K562 (cell line): ENCODE measurements around the gene PPP1R9B. TPM values are rescaled to one million over a fixed set of nuclear protein-coding genes. Genes with fewer than 3 reads are reported as not detected.

Experiments
- ATAC-seq: fragments of 200-7000 bp; cut with Tn5 transposase; 3 replicates; pipeline ENCODE4 v1.9.1; 2020; ENCODE audit warnings: moderate library complexity
- BruUV-seq: library from RNA; stranded (reverse); fragments of 400-500 nt; replicated peaks from 2 replicates; lab custom pipeline; 2021; lab: Mats Ljungman, UMichigan
- CTCF ChIA-PET: fragments of 300-600 bp; formaldehyde crosslinking; extraction: SDS; loops from one replicate; lab custom pipeline; 2021; ENCODE audit warnings: low intra/inter-chr PET ratio; lab: Yijun Ruan, JAX
- POLR2A ChIA-PET: fragments of 300-600, 350-650 bp; sonication (Branson Sonifier 250); formaldehyde crosslinking; extraction: SDS; loops from one replicate; lab custom pipeline; 2021; ENCODE audit warnings: antibody characterized with exemption, inconsistent platforms; lab: Yijun Ruan, JAX
- DNase-seq, 4 experiments: peaks; one replicate each; pipeline versions ENCODE4 v3.0.0 to v3.0.0-alpha.2; 2011 to 2018; ENCODE audit warnings: low spot score in 3 of 4, mixed read lengths in 3 of 4; ENCODE audit errors: extremely low read depth in 1 of 4
- FAIRE-seq: peaks from 2 replicates; lab custom pipeline; 2011; peaks lifted over from hg19 to GRCh38; lab: Jason Lieb, UNC
- H2AFZ ChIP-seq: 2 replicates; pipeline ENCODE4 v1.6.0; 2011; ENCODE audit warnings: low read depth, low read length, control low read depth, inconsistent platforms
- H3K27ac ChIP-seq: fragments of 200-600 bp; 3 replicates; pipeline ENCODE4 v1.8.0; 2011; ENCODE audit warnings: low read depth, mild to moderate bottlenecking, control low read depth, inconsistent platforms, low read length, moderate library complexity, mixed read lengths; ENCODE audit errors: extremely low read depth
- H3K27me3 ChIP-seq, 2 experiments: fragments of 300-600 bp in 1 of 2; 2 replicates in 1 of 2; 3 replicates in 1 of 2; pipeline versions ENCODE4 v1.6.0 to v1.8.0; 2011; ENCODE audit warnings: inconsistent platforms in 2 of 2, low read length in 2 of 2, mild to moderate bottlenecking in 1 of 2, mixed read lengths in 1 of 2, moderate library complexity in 1 of 2; ENCODE audit not compliant: control insufficient read depth in 2 of 2, insufficient read depth in 2 of 2
- H3K36me3 ChIP-seq: fragments of 300-600 bp; 3 replicates; pipeline ENCODE4 v1.8.0; 2011; ENCODE audit warnings: mild to moderate bottlenecking, low read length, inconsistent platforms; ENCODE audit not compliant: control insufficient read depth, insufficient read depth
- H3K4me1 ChIP-seq, 2 experiments: fragments of 200-600 bp in 1 of 2; replicated peaks in 1 of 2; 2 replicates in 1 of 2; 3 replicates in 1 of 2; pipeline versions ENCODE4 v1.5.1 to v1.8.0; 2011; ENCODE audit warnings: inconsistent platforms in 2 of 2, low read length in 2 of 2, mild to moderate bottlenecking in 1 of 2, mixed read lengths in 1 of 2, moderate library complexity in 1 of 2; ENCODE audit not compliant: control insufficient read depth in 2 of 2, insufficient read depth in 2 of 2
- H3K4me2 ChIP-seq: 2 replicates; pipeline ENCODE4 v1.6.1; 2011; ENCODE audit warnings: low read length, control low read depth, inconsistent platforms, mixed read lengths; ENCODE audit not compliant: insufficient read depth
- H3K4me3 ChIP-seq: fragments of 200-600 bp; sonication (generic), shearing (Covaris generic); 2 replicates; pipeline ENCODE4 v1.5.1; 2016; ENCODE audit warnings: control low read depth, inconsistent platforms
- H3K79me2 ChIP-seq: fragments of 200-600 bp; 3 replicates; pipeline ENCODE4 v1.8.0; 2011; ENCODE audit warnings: low read length, inconsistent platforms; ENCODE audit not compliant: control insufficient read depth, insufficient read depth
- H3K9ac ChIP-seq, 2 experiments: 2 replicates each; pipeline versions ENCODE4 v1.6.0 to v1.6.1; 2011; ENCODE audit warnings: low read depth in 2 of 2, low read length in 2 of 2, control low read depth in 1 of 2, inconsistent platforms in 1 of 2, mild to moderate bottlenecking in 1 of 2, mixed read lengths in 1 of 2; ENCODE audit not compliant: insufficient read depth in 1 of 2
- H3K9me1 ChIP-seq: one replicate; pipeline ENCODE4 v1.6.0; 2011; ENCODE audit warnings: inconsistent platforms, mild to moderate bottlenecking, low read length, moderate library complexity; ENCODE audit not compliant: control insufficient read depth, insufficient read depth
- H3K9me3 ChIP-seq: replicated peaks from 2 replicates; pipeline ENCODE4 v1.5.1; 2011; ENCODE audit warnings: low read depth, low read length, inconsistent platforms; ENCODE audit not compliant: control insufficient read depth, insufficient read depth
- H4K20me1 ChIP-seq: replicated peaks from 2 replicates; pipeline ENCODE4 v1.6.1; 2011; ENCODE audit warnings: low read length, inconsistent platforms, mixed read lengths; ENCODE audit not compliant: control insufficient read depth, insufficient read depth
- GTF2A2 ChIP-seq: IDR thresholded peaks from 2 replicates; pipeline ENCODE4 v1.6.1; 2016; ENCODE audit warnings: mild to moderate bottlenecking, missing genetic modification characterization, missing compliant biosample characterization
- SP2 ChIP-seq: IDR thresholded peaks from 2 replicates; pipeline ENCODE4 v1.6.1; 2011; ENCODE audit warnings: mild to moderate bottlenecking, low read depth, low read length, moderate library complexity; ENCODE audit not compliant: poor library complexity, severe bottlenecking; ENCODE audit errors: extremely low read depth
- ZKSCAN3 ChIP-seq: fragments of 250-450 bp; sonication (Bioruptor Pico); IDR thresholded peaks from 2 replicates; pipeline ENCODE4 v1.4.0; 2020
- ZKSCAN8 ChIP-seq: fragments of 200-800 bp; sonication (Bioruptor generic); IDR thresholded peaks from 2 replicates; pipeline ENCODE4 v1.6.1; 2016; ENCODE audit warnings: missing genetic modification characterization, missing compliant biosample characterization
- ZNF263 ChIP-seq: sonication (generic); formaldehyde crosslinking; IDR thresholded peaks from 2 replicates; pipeline ENCODE4 v1.8.0; 2022; ENCODE audit warnings: mild to moderate bottlenecking, missing genetic modification reagents, borderline replicate concordance
- WGBS: fragments of 100-300 bp; shearing (Covaris generic); methylation state at CpG from one replicate; pipeline ENCODE4 v1.1.6; 2016; ENCODE audit warnings: low coverage, mixed read lengths; ENCODE audit not compliant: insufficient coverage; ENCODE audit errors: missing lambda C conversion rate; 5-methylcytosine and 5-hydroxymethylcytosine counted together
- in situ Hi-C: fragments of 300-500 bp; cut with MboI; formaldehyde crosslinking; loops from 4 replicates; pipeline ENCODE4 v1.15.0; 2018; ENCODE audit warnings: inconsistent platforms, mixed read lengths
- intact Hi-C: fragments of 100-400 bp; cut with micrococcal nuclease; formaldehyde crosslinking; loops from 2 replicates; pipeline ENCODE4 v1.14.2; 2022
- polyA plus RNA-seq, 8 experiments: library from polyadenylated mRNA; depleted of rRNA in 4 of 8; stranded (reverse) in 5 of 8; unstranded in 3 of 8; fragments of >200 nt; fragmentation: Nextera tagmentation in 2 of 8; fragmentation: Illumina TruSeq in 1 of 8; extraction: Ambion mirVana in 2 of 8; extraction: Trizol in 1 of 8; gene quantifications; 2 replicates each; pipeline versions ENCODE4 v1.2.1 to v1.2.3, GENCODE V29; 2011 to 2014; ENCODE audit warnings: inconsistent platforms in 1 of 8, missing spikeins in 1 of 8
- total RNA-seq, 7 experiments: library from RNA; depleted of rRNA in 6 of 7; stranded (reverse); fragments of >200 nt in 6 of 7; fragmentation: Illumina TruSeq in 2 of 7; extraction: Trizol in 2 of 7; gene quantifications; 2 replicates each; pipeline versions ENCODE4 v1.2.1 to v1.2.3, GENCODE V29; 2011 to 2021; ENCODE audit warnings: low replicate concordance in 1 of 7
- TF ChIP-seq, protein P1 (sequence below): fragments of 450-650 bp; conservative IDR thresholded peaks from 2 replicates; pipeline ENCODE4 v1.6.1; 2016; ENCODE audit warnings: missing genetic modification characterization, low read depth, mild to moderate bottlenecking, control low read depth, missing compliant biosample characterization

The PPP1R9B gene
- total and polyA plus RNA-seq, 9 of the 15 experiments (the other 6 are each of a cell fraction or from before 2014, with no cell fraction given), result 0.10 to 63.5 (median 24.7) TPM

DNA sequence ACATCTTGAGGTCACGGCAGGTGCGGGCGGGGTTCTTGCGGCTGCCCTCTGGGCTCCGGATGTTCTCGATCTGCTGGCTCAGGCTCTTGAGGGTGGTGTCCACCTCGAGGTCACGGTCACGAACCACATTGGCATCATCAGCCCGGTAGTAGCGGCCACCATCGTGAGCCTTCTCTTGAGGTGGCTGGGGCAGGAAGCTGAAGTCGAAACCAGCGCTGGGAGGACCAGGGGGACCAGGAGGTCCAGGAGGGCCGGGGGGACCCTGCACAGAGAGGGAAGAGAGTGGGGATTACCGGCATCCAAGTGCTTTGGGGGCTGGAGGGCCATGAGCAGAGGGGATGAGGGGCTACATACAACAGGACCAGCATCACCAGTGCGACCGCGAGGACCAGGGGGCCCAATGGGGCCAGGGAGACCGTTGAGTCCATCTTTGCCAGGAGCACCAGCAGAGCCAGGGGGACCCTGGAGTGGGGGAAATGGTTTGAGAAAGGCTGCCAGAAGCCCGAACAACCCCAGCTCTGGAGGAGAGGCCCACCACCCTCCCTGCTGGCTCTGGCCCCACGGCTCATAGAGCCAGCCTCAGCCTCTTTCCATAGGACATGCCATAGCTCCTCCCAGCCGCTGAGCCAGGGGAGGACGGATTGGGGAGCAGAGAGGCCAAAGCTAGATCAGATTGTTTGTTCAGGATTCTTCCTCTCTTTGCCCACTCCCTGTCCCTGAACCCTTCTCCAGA, 36.4 kb upstream of the PPP1R9B start:
- H2AFZ ChIP-seq, result no peak overlapping the region
- H3K27me3 ChIP-seq, result peaks cover 57 to 89% of the 10 kb centered on the region in 2 experiments
- ATAC-seq (no peak), FAIRE-seq (no peak), DNase-seq (no peak)
- peaks cover 4 to 18% of the 10 kb centered on the region in 2 experiments; a peak in 4 of 5 replicates for H3K4me1 ChIP-seq
- in situ Hi-C loops (no loop called here), intact Hi-C loops (no loop called here)
- H3K36me3 ChIP-seq, result no peaks in the 10 kb centered on the region
- no peak overlapping the region for H3K4me3 ChIP-seq
- no peak overlapping the region for H3K27ac ChIP-seq
- no TSS peak for BruUV-seq
- H3K9ac ChIP-seq, result no peak overlapping the region
- ChIA-PET CTCF (no interaction called here), POLR2A (interaction anchor here (0.7 to 1.0 kb wide), 2 partner anchors 14 to 103 kb away, joined by 3 read pairs; no protein-coding TSS in a partner anchor)
- H3K79me2 ChIP-seq, result no peaks in the 10 kb centered on the region
- H3K9me3 ChIP-seq, result no peaks in the 10 kb centered on the region
- 6% methylated on average over 20 of the region's 24 CpGs for WGBS
- no peaks in the 10 kb centered on the region for H3K9me1 ChIP-seq
- H4K20me1 ChIP-seq, result no peaks in the 10 kb centered on the region; the same call in 1 of the 2 replicates
- H3K4me2 ChIP-seq, result no peak overlapping the region
- TF ChIP-seq ZNF263 (CRISPR knock-in tag) (peak; percentile 62), ZKSCAN8 (no peak)

DNA sequence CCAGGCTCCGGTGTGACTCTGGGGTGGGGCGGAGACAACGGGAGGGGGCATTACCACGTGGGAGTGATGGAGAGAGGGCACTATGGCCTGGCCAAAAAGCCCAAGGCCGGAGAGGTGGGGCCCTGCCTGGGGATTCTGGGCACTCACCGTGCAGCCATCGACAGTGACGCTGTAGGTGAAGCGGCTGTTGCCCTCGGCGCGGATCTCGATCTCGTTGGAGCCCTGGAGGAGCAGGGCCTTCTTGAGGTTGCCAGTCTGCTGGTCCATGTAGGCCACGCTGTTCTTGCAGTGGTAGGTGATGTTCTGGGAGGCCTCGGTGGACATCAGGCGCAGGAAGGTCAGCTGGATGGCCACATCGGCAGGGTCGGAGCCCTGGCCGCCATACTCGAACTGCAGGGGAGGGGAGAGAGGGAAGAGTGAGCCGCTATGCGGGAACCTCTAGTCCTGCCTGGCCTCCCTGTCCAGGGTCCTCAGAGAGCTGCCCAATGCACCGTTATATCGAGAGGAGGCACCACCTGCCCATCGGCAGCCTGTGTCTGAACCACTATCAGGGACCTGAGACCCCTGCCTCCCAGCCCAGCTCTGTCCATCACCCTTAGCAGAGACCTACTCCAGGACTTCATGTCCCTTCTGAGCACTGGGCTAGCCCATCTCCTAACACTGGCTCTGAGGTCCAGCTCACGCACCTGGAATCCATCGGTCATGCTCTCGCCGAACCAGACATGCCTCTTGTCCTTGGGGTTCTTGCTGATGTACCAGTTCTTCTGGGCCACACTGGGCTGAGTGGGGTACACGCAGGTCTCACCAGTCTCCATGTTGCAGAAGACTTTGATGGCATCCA, 35.4 kb upstream of the PPP1R9B start:
- no peak for FAIRE-seq
- no peak for DNase-seq
- Histone ChIP-seq H3K27me3 (peaks cover 61 to 89% of the 10 kb centered on the region in 2 experiments), H3K4me2 (no peak overlapping the region), H3K79me2 (no peaks in the 10 kb centered on the region), H3K4me3 (no peak overlapping the region), H3K9ac (peak overlapping the region in 1 of 2 experiments; percentile 35; a peak in 2 of 4 replicates), H4K20me1 (no peaks in the 10 kb centered on the region; the same call in 1 of the 2 replicates), H3K9me1 (no peaks in the 10 kb centered on the region), H3K9me3 (no peaks in the 10 kb centered on the region), H2AFZ (no peak overlapping the region), H3K4me1 (peaks cover 4 to 21% of the 10 kb centered on the region in 2 experiments; a peak in 4 of 5 replicates), H3K27ac (no peak overlapping the region), H3K36me3 (no peaks in the 10 kb centered on the region)
- 16% methylated on average over 28 of the region's 31 CpGs for WGBS
- no TSS peak for BruUV-seq
- TF ChIP-seq SP2, result no peak
- TF ChIP-seq GTF2A2 (tag), result no peak
- peak; percentile 62; the same call in 1 of the 2 replicates for TF ChIP-seq ZKSCAN3 (CRISPR knock-in tag)
- TF ChIP-seq, protein P1, sequence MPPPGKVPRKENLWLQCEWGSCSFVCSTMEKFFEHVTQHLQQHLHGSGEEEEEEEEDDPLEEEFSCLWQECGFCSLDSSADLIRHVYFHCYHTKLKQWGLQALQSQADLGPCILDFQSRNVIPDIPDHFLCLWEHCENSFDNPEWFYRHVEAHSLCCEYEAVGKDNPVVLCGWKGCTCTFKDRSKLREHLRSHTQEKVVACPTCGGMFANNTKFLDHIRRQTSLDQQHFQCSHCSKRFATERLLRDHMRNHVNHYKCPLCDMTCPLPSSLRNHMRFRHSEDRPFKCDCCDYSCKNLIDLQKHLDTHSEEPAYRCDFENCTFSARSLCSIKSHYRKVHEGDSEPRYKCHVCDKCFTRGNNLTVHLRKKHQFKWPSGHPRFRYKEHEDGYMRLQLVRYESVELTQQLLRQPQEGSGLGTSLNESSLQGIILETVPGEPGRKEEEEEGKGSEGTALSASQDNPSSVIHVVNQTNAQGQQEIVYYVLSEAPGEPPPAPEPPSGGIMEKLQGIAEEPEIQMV, result no peak
- CTCF ChIA-PET, result no interaction called here
- ATAC-seq, result no peak
- in situ Hi-C loops (no loop called here), intact Hi-C loops (no loop called here)
- POLR2A ChIA-PET, result no interaction called here
